ENCODE data around the gene CENPP.

CENPP gene

GRCh38 chr9:92516521-92516920 lies 190.8 kb downstream of the CENPP start:
- no peak for TF ChIP-seq CTCF (IDR thresholded peaks at IDR 0.05)

GRCh38 chr9:92517046-92517445 lies 191.3 kb downstream of the CENPP start:
- TF ChIP-seq CTCF (IDR thresholded peaks at IDR 0.05), result no peak

GRCh38 chr9:92518199-92518598 lies 192.4 kb downstream of the CENPP start:
- no peak for TF ChIP-seq CTCF (IDR thresholded peaks at IDR 0.05)

GRCh38 chr9:92520837-92521236 lies 195.1 kb downstream of the CENPP start:
- no peak for TF ChIP-seq CTCF (IDR thresholded peaks at IDR 0.05)

- no peak for TF ChIP-seq CTCF (IDR thresholded peaks at IDR 0.05)
Observed at GRCh38 chr9:92522983-92523970, 197.5 kb downstream of the CENPP start.

- no peak for TF ChIP-seq CTCF (IDR thresholded peaks at IDR 0.05)
Observed at GRCh38 chr9:92524881-92525280, 199.1 kb downstream of the CENPP start.

- no peak for TF ChIP-seq CTCF (IDR thresholded peaks at IDR 0.05)
Observed at GRCh38 chr9:92525306-92525705, 199.6 kb downstream of the CENPP start.
